HG03159 (cell line): ENCODE data around the gene DHFR2.
"Not testable (repeated sequence)": the region's sequence is repeated elsewhere in the genome, so short reads cannot be mapped to it uniquely, and the experiment has no call there.

ENCODE experiments used
- ATAC-seq: cut with Tn5 transposase; IDR thresholded peaks from one replicate; pipeline ENCODE4 v1.9.1; 2021; ENCODE audit warnings: mild to moderate bottlenecking, moderate library complexity; ENCODE audit not compliant: unreplicated experiment

The DHFR2 gene

DNA sequence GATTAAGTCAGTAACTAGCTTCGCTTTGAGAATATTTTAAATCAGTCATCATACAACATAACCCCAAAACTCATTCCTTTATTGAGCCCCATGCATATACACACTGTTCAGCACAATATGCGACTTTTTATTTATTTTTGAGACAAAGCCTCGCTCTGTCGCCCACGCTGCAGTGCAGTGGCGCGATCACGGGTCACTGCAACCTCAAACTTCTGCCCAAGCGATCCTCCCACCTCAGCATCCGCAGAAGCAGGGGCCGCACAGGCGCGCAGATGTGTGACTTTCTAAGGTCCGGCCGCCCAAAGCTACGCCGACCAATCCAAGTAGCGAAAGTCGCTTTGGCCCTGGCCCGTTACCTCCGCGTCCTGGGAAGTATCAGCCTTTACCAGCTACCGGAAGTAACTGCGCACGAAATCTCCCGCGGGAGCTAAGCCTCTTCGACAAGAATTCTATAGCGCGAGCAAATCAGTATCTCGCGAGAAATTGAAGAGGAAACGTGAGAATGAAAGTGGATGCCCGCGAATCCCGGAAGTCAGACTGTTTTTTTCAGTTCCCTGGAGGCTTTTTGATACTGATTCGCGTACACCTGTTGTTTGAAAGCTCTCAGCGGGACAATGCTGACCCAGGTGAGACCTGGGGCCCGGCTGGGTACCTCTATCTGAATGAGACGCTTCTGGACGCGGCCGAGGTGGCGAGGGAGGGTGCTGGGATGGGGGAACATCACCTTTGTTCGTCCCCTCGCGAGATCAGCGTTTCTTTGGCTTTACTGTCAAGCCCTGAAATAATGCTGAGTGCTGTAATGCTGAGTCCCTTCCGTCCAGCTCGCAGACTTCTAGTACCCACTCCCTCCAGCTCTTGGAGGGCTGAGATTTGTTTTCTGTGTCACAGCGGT, at the start of gene DHFR2, which contains the start of gene NSUN3:
Gene DHFR2 (minus strand): TSS at position 404 of the 892 bp plus-strand sequence. CDS start 1,405 bp downstream, outside the sequence.
Gene NSUN3 (plus strand): TSS at position 549 of the 892 bp plus-strand sequence. CDS start 66 bp downstream, at position 615.
- peak; percentile 92 for ATAC-seq

DNA sequence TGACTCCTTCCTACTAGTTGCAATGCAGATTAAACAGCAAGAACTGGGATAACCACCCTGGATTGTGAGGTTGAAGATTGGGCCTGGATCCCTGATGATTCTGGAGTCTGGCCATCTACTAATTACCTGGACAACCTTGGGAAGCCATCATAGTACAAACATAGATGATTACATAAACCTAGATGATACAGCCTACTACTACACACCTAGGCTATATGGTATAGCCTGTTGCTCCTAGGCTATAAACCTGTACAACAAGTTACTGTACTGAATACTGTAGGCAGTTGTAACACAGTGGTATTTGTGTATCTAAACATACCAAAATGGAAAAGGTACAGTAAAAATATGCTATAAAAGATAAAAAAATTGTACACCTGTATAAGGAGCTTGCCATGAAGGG, 48.1 kb upstream of the DHFR2 start:
- no peak for ATAC-seq

DNA sequence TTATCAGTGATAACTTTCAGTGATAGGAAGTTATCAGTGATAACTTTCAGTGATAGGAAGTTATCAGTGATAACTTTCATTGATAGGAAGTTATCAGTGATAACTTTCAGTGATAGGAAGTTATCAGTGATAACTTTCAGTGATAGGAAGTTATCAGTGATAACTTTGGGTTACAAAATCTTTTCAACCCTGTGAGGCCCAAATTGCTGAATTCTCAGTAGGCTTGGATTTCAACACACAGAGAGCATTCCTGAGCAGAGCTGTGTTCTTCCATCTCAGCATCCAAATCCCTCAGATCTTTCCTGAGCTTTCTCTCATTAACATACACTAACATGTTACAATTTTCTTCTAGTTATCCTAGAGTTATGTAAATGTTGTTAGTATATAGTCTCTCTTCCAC, 47.5 kb upstream of the DHFR2 start:
- ATAC-seq = not testable (repeated sequence)

GRCh38 chr3:94106268-94106667, 43.6 kb upstream of the DHFR2 start:
- ATAC-seq = no peak

GRCh38 chr3:94101860-94102259, 39.1 kb upstream of the DHFR2 start:
- no peak for ATAC-seq

DNA sequence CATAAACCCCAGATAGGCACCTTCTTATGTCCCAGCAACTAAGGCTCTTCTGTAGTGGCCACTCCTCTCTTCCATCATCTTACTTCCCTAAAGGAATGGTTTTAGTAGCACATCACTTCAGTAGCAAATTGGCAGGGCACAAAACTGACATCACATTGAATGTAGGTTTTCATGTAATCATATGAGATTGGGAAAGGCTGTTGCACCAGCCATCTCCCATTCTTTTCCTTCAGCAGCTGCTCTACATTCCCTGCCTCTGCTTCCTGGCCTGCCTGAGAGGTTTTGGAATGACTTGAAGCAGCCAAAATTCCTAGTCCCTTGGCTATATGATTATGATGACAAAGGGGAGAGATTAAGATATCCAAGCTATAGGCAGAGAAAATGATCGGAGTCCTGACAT, 36.6 kb upstream of the DHFR2 start:
- no peak for ATAC-seq

GRCh38 chr3:94098452-94098851, 35.7 kb upstream of the DHFR2 start:
- ATAC-seq = no peak

GRCh38 chr3:94095111-94095510, 32.4 kb upstream of the DHFR2 start:
- ATAC-seq = no peak

DNA sequence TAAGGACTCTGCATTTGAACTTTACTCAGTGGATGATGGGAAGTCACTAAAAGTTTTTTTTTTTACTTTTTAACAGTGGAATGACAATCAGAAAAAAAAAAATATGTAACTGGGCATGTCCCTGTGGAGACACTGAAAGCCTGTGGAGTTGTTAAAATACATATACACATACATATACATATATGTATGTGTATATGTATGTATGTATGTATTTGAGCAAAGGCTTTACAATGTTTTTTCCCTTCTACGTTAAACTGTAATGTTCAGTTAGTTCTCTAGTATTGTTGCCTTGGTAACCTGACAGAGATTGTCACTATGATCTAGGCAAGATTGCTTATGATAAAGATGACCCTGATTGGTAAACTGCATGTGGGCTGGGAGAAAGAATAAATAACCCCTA, 30.4 kb upstream of the DHFR2 start:
- ATAC-seq = no peak

GRCh38 chr3:94092086-94092485, 29.4 kb upstream of the DHFR2 start:
- no peak for ATAC-seq

GRCh38 chr3:94089126-94089525, 26.4 kb upstream of the DHFR2 start:
- ATAC-seq = no peak

- ATAC-seq = peak; percentile 81
Measured at GRCh38 chr3:94083261-94083660, 20.5 kb upstream of the DHFR2 start.

DNA sequence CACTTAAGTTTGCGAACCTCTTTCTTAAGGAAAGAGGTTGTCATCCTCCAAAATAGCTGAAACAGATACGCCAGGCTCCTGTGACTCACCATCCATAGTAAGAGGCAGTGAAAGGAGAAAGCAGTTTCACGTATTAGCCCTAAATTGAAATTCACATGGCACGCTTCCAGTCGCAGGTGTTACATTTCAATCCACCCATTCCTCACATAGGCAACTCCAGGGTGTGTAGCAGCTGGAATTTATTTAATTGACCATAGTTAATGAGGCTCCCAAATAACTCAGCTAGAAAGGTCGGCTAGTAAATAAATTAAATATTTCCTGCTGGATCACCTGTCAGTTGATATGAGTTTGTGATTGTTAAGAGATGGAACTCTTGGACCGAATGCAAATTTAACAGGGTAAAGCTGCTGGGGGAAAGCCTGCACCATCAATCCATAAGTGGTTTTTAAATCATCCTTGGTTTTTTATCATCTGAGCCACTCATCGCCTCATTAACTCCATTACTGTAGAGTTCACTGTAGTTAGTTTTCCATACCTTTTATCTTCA, 19.7 kb upstream of the DHFR2 start:
- ATAC-seq = no peak

DNA sequence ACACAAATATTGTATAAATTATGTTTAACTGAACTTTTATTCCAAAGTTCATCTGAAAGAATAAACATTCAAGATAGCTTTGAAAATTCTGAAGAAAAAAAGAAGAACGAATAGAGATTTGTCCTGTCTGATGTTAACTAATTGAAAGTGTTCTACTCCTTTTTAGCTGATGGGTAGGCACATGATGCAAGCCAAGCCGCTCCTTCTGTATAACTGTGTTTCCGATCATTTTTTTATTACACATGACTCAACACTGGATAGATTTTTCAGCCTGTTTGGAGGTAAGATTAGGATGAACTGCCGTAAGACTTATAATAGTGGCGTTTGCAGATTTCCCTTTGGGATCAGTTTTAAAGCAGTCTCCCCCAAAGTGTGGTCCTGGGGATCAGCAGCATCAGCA, 19.2 kb upstream of the DHFR2 start:
- ATAC-seq = no peak

DNA sequence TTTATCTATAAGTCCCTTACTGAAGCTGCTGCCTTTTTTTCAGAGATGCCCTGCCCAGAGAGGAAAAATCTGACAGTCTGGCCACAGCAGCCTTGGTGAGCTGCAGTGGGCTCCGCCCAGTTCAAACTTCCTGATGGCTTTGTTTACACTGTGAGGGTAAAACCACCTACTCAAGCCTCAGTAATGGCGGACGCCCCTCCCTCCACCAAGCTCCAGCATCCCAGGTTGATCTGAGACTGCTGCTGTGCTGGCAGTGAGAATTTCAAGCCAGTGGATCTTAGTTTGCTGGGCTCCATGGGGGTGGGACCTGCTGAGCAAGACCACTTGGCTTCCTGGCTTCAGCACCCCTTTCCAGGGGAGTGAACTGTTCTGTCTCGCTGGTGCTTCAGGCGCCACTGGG, 17.8 kb upstream of the DHFR2 start:
- not testable (repeated sequence) for ATAC-seq

DNA sequence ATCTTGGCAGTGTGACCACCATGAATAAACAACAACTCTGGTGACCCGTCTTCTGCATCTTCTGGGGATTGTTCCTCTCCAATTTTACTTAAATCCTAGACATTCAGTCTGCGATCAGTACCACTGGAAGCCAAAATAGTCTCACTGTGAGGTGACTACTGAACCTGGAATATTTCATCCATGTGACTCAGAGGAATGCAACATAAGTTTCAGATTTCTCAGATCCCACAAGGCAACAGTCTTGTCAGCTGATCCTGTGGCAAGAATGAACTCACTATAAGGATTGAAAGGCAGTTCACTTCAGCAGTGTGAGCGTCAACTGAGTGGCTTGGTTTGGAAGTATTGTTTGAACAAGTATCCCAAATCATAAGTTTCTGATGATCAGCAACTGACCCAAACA, 13.3 kb upstream of the DHFR2 start:
- ATAC-seq = no peak

GRCh38 chr3:94071713-94072284, 9.1 kb upstream of the DHFR2 start:
- peak; percentile 83 for ATAC-seq

GRCh38 chr3:94070341-94070911, 7.7 kb upstream of the DHFR2 start:
- peak; percentile 56 for ATAC-seq

- no peak for ATAC-seq
Measured at GRCh38 chr3:94069194-94069813, 6.6 kb upstream of the DHFR2 start.

- ATAC-seq = no peak
Measured at GRCh38 chr3:94066506-94067500, 4.1 kb upstream of the DHFR2 start.
